NCI-H2196 treated with DMSO at 0.1 percent for 48 hours (cell line): ENCODE results near the gene MICAL1.

Experiments
- DNase-seq: peaks from one replicate; lab custom pipeline; 2025; ENCODE audit not compliant: unreplicated experiment; lab: John Stamatoyannopoulos, UW

The MICAL1 gene

DNA sequence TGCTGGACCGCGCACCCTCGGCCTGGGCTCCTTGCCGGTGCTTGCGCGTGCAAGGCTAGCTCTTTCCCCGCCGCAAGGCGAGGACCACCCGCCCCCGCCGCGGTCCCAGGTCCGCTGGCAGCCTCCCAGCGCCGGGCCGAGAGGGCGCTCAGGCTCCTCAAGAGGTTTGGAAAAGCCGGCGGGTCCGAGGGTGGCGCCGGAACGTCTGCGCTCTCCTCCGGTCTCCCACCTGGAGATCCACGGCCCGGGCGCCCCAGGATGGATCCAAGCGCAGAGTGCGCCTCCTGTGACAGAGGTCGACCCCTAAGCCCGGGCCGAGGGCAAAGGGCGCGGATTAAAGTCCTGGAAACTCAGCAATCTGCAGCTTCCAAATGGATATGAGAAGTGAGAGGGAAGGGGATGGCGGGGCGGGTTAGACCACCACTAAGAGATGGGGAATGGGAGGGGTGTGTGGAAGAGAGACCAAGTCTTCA lies 575 bp upstream of the MICAL1 start:
- no peak for DNase-seq

DNA sequence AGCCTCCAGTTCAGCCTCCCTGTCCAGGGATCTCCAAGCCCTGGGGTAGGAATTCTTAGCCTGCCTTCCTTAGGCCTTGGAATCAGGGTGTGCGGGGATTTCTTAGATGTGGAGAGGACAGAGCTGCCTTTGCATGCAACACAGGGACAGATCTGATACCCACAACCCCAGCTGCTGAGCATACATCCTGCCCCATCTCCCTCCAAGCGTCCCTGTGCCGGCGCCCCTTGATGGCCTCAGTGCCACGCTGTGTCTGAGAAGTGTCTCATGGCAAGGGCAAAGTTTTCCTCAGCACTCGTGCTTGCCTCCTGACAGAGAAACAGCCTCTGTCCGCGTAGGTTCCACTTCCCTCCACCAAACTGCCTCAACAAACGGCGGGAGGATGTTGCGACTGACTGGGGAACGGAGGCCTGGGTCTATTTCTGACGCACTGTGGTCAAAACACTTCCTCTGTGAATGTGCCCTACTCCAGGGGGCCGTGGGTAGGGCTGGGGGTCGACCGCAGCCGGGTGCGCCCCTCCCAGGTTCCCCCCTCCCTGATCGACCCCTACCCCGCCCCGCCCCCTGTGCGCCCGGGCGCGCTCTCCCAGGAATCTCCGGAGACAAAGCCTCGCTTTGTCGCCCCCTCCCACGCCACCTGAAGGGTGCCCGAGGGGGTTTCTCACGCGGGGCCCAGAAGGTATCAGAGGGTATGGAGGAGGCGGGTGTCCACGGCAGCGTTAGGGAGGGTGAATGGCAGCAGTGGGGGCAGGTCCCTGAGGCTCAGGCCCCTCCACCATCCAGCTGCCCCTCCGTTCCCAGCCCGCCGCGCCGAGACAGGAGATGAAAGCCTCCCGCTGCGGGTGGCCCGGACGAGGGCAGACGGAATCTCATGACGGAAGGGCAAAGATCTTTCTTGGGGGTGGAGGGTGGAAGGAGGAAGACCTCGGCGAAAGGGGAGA lies 806 bp downstream of the MICAL1 start:
- DNase-seq, result no peak

DNA sequence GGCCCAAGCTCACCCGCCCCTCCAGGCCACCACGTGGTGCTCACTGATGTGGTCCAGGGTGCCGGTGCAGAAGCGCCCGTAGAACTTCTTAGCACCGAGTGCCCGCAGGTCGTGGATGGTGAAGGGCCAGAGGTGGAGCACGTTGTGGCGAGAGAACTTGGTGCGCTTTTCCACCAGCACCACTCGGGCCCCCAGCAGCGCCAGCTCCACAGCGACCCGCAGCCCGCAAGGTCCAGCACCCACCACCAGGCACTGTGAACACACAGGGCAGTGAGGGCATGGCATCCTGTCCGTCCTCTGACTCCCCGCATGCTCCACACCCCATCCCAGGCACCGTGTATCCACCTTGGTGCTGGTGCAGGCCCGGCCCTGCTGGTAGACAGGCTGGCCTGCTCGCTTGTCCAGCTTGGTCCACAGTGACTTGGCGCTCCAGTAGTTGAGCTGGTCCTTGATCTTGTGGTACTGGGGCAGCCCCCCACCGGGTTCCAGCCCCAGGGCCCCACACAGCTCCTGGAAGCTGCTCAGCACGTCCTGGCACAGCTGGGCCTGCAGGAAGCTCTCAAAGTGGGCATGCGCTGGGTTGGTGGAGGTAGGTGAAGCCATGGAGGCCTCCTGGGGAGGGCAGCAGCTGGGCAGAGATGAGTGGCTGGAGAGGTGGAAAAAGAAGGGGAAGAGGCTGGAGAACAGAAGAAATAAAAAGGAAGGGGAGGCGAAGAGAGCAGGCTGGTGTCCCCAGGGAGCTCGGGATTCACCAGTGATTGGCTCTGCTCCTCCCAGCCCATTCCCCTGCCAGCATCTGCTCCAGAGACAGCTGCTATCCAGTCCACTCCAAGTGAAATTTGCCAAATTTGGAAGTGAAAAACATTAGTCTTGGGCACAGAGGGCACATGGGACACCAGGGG lies 1.7 kb downstream of the MICAL1 start:
- DNase-seq, result no peak

DNA sequence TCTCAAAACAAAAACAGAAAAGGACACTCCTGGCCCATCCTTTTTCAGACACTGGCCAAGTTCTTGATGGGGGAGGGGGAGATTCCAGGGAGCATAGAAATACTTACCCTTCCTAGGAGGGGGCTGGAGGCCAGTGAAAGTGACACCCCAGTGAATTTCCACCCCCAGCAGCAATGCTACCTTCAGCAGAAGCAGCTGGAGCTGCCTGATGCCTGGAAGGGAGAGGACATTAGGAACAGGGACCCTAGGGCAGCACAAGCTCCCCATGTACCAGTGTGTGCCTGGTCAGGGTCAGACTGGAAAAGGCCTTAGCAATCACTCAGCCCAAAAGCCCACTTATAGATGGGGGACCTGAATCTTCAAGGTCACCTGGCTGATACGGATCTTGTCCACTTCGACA lies 2.4 kb downstream of the MICAL1 start:
- DNase-seq, result no peak

DNA sequence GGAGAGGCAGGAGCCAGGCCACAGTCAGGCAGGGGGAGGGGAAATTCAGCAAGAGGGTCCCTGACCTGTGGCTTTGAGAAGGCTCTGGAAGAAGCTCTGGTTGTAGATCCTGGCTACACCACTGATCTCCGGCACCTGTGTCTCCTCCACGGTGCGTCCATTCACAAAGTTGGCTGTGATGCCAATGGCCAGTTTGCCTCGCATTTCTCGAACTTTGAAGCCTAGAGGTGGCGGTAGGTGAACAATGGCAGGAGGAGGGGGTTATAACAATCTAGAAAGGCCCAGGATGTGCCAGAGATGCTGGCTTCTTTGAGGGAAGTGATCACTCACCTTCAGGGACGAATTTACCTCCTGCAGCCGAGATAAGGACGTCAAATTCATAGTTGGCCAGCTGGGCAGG lies 3.4 kb downstream of the MICAL1 start:
- DNase-seq, result no peak

DNA sequence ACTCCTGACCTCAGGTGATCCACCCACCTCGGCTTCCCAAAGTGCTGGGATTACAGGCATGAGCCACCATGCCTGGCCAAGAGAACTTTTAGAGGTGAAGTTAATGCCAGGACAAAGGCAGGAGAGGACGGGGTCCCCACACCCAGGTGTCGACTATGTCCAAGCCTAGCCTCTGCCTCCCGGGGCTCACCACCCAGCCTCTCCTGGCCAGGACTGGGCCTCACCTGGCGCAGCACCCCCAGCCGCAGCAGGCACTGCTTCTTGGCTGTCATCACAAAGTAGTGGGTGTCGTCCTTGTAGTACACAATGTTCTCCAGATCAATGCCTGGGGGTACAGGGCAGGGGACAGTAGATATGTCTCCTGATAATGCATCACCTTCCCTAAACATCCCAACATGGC lies 4.2 kb downstream of the MICAL1 start:
- no peak for DNase-seq

DNA sequence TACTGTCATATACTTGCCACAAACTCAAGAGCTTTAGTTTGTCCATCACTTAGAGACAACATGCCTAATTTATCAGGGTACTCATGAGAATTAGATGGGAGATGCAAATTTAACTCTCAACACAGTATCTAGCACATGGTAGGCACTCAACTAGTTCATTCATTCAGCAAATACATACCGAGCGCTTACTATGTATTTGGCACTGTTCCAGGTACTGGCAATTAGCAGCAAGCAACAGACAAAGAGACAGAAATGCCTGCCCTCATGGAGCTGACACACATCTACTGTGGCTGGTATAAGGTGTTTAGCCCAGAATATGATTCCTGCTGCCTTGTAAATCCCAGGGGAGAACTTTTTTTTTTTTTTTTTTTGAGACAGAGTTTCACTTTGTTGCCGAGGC lies 4.8 kb downstream of the MICAL1 start:
- DNase-seq, result no peak

DNA sequence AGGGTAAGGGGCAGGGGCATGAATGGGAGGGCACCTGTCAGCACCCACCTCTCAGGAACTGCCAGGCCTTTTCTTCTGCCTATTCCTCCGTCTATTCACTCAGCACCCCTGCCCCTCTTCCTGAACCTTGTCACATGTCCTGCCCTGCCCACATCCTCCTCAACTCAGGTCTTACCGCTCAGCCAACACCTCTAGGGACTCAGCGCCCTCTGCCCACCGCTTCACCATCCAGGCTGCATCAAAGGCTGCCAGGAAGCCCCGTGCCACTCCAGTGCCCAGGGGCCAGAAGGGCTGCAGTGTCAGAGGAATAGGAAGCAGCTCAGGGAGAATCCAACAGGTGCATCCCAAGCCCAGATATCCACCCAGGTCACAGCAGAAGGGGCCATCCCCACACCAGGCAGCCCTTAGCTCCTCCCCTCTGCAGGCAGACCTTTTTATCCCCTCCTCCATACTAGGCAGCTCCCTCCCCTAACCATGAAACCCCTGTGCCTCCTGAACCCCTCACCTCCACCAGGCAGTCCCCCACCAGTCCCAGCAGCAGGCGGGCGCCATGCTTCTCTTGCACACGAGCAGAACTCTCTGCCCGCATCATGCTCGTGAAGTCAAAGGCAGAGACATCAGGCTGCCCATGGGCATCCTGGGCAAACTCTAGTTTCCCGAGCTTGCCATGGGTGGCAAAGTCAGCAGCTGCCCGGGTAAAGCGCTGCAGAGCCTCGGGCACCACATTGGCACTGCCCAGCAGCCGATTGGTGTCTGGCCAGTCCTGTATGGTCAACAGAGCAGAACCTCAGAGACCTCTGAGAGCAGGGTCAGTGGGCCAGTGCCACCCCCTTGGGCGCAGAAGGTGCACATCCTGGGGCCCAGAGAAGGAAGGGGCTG lies 5.5 kb downstream of the MICAL1 start:
- DNase-seq, result no peak

DNA sequence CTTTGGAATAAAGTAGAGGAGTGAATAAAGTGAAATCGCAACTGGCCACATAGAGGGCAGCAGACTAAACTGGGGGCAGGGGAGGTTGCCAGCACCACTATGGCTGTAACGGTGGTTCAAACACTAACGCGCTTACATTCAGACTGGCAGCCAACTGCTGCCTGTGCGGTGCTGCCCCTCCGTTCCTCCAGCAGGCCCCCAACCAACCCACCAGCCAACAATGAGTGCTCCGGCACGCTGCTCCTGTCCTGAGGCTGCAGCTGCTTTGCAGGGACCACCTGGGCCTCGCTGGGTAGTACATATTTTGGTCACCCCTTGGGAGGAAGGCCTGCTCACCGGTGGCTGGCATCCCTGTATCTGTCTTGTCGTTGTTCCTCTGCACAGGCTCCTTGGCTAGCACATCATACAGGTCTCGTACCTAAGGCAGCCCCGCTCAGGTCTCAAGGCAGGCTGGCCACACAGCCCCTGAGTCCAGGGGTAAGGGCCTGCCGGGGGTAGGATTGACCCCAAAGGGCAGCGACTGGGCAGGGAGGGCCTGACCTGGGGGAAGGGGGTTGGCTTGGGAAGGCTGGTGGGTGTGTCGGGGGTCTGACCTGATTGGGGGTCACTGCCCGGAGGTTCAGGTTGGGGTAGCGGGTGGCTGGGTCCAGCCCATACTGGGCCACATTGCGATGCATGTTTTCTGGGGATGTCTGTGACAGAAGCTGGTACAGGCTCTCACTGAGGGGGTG lies 6.3 kb downstream of the MICAL1 start:
- no peak for DNase-seq

DNA sequence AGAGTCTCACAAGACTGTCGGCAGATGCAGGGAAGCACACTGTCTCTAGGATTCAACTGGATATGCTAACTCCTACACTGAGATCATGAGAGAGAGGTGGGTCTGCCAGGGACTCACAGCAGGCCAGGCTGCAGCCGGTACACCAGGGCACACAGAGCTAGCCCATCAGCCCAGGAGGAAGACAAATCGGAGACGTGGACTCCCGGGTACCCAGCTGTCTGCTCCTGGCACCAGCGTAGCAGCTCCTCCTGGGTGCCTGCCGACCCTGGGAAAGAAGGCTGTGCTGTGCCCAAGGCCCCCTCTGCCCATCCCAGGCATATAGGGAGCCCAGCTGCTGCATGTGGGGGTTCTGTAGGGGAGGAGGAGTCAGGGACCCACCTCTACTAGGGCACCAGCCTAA lies 7.0 kb downstream of the MICAL1 start:
- no peak for DNase-seq

DNA sequence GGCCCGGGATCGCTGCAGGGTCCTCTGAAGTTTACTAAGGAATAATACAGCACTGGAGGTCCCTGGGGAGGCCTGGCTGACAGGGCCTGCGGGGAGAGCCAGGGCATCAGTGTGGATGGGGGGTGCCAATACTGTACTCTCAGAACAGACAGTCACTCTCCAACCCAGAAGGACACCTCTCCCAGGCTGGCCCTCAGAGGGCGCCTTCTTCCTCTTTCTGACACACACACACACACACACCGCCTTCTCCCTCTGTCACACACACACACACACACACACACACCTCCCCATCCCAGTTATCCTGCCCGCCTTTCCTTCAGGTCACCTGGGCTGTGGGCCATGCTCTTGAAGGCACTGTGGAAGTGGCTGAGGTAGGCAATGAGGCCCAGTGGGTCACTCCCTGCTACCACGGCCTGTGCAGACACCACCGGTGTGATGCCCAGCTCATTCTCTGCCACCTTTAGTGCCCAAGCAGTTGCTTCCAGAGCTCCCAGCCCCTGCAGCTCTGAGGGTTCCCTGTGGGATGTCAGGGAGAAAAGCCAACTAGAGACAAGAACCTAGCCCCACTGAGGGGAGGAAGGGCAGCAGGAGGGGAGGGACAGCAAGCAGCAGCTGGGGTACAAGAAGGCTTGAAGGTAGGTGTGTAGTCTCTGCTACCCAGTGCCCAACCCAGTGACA lies 7.6 kb downstream of the MICAL1 start:
- DNase-seq, result no peak

DNA sequence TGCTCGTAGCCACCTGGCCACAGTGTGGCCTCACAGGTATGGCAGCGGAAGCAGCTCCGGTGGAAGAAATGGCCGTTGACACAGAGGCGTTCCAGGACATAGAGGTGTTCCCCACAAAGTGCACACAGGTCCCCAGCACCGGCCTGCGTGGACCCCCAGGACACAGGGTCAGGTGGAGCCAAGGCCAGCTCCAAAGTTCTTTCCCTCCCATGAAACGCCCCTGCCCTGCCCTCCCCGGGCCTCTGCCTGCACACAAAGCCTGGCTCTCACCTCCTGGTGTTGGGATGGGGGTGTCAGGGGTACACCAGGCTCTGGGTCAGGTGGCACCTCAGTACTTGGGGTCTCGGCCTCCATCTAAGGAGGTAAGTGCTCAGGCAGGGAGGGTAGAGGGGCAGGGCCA lies 8.5 kb downstream of the MICAL1 start:
- DNase-seq, result no peak

DNA sequence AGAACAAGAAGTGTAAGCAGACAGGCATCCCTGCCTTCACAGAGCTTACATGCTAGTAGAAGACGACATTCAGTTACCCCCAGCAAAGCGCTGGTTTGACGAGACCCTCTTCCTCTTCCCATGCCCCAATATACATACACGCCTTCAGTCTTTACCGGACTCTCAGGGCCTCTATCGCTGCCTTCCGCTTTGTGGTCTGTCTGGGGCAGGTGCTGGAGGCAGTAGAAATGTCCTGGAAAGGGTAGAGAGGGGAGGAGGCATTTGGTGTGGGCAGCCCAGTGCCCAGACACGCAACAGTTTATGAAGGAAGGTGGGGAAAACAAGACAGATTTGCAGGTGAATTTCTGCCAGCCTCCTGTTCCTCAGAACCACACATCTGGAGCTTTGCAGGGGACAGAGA lies 9.0 kb downstream of the MICAL1 start:
- no peak for DNase-seq

DNA sequence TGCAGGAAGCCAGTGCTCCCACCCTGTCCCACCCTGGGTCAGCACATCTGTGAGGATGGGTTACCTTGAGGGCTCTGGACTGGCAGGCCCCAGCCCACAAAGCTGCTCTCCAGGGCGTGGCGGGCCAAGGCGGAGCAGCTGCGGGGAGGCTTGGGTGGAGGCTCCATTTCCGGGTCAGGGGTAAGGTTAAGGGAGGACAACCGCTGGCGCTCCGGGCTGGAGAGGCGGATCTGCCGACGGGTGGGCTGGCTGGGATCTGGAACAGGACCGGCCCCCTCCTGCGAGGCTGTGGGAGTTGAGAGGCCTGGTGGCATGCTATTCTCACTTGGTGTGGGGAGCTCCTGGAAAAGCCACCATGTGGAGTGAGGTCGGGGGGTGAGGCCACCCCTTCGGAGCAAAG lies 9.5 kb downstream of the MICAL1 start:
- no peak for DNase-seq

DNA sequence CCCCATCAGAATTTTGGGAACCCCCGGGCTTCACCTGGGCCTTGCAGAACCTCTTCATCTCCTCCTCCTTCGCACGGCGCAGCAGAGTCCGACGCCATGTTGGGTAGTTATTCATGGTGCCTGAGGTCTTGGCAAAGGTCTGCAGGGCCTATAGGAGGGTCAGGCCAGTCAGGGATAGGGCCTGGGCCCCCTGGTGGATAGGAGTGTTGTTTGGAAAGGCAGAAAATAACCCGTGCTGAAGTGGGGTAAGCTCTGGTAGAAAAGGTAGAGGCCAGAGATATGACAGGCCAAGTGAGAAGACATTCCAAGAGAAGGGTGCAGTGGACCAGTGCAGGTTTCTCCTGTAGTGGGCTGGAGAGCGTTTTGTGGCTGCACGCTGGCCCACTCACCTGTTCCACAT lies 10.2 kb downstream of the MICAL1 start:
- DNase-seq, result no peak

DNA sequence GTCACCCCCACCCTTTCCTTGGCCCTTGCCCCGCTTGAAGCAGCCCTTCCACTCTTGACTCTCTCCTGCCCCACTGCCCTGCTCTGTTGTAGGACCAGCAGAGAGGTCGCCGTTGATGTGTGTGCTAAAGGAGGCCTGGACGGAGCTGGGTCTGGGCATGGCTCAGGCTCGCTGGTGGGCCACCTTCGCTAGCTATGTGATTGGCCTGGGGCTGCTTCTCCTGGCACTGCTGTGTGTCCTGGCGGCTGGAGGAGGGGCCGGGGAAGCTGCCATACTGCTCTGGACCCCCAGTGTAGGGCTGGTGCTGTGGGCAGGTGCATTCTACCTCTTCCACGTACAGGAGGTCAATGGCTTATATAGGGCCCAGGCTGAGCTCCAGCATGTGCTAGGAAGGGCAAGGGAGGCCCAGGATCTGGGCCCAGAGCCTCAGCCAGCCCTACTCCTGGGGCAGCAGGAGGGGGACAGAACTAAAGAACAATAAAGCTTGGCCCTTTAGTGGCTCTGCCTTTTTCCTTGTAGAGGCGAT lies 12.1 kb downstream of the MICAL1 start:
- no peak for DNase-seq

DNA sequence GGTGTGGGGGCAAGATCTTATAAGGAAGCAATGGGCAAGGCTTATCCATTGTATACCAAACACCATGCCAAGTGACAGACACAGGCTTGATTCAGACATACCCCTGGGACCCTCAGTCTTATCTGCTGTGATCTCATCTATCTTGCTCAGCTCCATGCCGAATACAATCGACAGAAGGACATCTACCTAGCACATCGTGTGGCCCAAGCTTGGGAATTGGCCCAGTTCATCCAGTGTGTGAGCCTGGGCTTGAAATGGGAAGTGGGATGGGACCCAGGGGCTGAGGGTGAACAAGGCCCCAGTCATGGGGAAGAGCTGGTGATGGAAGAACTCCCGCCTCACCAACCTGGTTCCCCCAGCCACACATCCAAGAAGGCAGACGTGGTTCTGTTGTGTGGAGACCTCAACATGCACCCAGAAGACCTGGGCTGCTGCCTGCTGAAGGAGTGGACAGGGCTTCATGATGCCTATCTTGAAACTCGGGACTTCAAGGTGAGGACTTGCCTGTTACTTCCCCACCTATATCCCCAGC lies 13.1 kb downstream of the MICAL1 start:
- DNase-seq, result no peak

DNA sequence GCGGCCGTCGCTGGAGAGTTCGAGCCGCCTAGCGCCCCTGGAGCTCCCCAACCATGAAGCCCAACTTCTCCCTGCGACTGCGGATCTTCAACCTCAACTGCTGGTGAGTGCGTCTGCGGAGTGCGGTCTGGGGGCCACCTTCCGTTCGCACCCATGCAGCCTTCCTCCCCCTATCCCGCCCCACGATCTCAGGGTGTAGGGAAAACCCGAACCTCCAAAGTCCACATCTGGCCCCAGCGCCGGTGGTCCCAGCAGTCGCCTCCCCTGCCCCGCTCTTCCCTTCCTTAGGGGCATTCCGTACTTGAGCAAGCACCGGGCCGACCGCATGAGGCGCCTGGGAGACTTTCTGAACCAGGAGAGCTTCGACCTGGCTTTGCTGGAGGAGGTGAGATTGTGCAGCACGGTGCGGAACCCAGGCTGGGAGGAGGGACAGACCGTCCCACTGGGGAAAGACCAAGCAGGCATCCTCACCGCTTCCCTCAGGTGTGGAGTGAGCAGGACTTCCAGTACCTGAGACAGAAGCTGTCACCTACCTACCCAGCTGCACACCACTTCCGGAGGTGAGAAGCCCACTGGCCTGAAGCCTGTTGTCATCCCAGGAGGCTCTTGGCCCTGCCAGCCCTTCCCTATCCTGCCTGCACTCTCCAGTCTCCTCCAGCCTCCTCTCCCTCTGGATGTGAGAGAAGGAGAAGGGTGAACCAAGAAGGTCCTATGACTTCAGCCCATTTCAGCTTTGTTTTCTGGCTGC lies 14.3 kb downstream of the MICAL1 start:
- DNase-seq, result no peak
